ENCODE measurements around the gene CFAP119.

Gene CFAP119

GRCh38 chr16:30762991-30763725 lies 1.3 kb upstream of the CFAP119 start:
- DNase-seq (ENCODE audit: low read depth), result no peak

DNA sequence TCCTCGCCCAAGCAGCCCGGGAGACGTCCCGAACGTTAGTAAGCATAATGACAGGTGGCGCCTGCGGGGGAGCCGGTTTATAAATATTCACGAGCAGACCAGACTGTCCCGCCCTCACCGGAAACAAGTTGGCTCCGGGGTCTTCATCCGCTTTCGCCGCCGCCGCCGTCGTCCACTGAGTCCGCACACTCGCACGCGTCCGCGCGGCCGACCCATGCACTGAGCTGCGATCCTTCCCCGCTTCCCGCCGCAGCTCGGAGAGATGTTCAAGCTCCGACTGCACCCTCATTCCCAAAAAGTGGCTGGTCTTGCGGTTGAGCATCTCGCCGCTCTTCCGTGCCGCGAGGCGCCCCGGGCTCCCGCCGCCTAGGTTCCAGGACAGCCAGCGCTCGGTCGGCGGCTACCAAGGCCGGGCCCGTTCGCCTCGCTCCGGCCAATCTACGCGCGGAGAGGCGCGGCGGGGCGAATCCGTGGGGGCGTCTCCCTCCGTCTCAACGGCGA lies 385 bp downstream of the CFAP119 start:
- peak; percentile 69 for DNase-seq (ENCODE audit: low read depth)

DNA sequence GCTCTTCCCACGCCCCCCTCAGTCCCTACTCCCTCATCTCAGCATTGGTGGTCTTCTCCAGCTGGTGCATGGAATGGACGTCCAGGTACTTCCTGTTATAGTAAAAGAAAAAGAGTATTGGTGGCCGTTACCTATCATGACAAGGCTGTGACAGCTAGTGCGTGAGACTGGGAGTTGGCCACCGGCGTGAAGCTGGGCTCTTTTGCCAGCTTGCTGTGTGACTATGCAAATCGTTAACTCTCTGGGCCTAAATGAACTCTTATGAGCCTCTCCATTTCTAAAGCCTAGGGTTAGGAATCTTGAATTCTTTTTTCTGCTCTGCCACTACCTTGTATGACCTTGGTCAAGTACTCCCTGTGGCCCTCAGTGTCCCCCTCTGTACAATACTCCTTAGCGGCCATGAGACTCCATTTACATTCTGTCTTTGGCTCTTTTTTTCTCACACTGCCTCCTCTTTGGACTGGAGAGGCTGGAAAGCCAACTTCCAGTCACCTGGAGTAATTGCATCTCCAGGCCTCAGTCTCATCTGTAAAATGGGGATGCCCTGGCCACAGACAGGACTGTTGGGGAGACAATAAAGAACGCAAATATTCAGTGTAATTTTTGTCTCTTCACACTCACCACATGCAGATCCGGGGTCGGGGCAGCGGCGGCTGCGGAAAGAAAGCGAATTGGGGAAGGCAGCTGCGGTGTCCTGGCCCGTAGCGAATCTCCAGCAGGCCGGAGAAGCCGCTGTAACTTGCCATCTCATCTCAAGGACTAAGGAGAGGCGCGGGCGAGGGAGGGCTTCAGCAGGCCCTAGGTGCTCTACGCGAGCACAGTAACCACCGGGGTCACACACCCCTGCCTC lies 1.1 kb downstream of the CFAP119 start:
- no peak for DNase-seq (ENCODE audit: low read depth)

DNA sequence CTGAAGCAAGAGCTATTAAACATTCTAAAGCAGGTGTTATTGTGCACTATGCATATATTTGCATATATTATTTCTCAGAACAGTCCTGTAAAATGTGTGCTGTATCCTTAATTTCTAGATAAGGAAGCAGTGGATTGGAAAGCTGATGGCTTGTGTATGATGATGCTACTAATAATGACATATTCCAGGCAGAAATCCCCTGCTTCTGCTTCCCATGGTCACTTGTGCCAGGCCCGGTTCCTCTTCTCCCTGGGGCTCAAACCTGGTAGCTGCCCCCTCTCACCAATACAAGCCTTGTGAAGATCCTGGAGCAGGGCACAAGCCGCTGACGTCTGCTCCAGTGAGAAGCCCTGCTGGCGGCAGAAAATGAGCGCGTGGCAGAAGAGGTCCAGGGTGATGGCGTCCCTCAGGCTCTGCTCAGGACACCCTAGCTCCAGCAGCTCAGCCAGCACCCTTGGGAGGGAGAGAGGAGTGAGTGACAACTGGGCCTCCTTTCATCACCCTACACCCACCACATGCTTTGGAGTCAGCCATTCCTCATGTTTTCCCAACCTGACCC lies 1.8 kb downstream of the CFAP119 start:
- DNase-seq (ENCODE audit: low read depth), result no peak

GRCh38 chr16:30758988-30759491 lies 2.8 kb downstream of the CFAP119 start:
- no peak for DNase-seq (ENCODE audit: low read depth)

DNA sequence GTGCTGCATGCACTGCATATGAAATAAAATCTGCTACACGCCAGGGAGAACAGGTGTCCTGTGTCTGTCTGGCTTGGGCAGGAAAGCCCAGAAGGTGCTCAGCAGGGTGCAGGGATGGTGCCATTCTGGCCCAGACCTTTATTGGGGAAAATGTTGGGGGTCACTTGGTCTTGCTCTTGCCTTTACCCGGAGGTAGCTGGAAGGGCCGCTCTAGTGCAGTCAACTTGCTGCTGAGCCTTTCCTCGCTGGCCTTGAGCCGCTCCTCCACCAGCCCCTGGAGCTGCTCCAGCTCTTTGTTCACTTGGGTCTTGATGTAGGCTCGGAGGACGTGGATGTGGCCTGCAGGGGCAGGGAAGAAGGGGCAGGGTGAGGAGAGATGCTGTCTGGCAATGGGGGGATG lies 4.5 kb downstream of the CFAP119 start:
- no peak for DNase-seq (ENCODE audit: low read depth)

- no peak for DNase-seq (ENCODE audit: low read depth)
Observed at GRCh38 chr16:30756781-30757100, 5.1 kb downstream of the CFAP119 start.

DNA sequence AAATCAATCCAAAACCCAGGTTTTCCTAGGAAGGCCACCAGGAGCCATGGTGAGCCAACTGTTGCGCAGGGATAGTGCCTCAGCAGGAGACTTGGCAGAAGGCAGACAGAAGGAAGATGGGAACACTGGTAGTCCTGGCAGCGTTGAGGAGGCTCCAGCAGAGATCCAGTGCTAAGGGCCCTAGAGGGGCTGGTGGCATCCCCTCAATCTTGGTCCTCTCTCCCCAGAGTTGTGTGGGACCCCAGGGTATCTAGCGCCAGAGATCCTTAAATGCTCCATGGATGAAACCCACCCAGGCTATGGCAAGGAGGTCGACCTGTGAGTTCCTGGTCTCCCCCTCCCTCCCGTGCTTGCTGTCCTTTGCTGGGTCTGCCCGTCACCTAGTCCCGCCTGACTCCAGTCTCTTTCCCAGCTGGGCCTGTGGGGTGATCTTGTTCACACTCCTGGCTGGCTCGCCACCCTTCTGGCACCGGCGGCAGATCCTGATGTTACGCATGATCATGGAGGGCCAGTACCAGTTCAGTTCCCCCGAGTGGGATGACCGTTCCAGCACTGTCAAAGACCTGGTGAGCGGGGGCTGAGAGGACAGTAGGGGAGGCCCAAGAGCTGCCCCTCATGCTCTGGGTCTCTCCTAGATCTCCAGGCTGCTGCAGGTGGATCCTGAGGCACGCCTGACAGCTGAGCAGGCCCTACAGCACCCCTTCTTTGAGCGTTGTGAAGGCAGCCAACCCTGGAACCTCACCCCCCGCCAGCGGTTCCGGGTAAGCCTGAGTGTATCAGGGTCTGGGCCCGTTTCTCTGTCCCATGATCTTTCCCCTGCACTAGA lies 5.7 kb downstream of the CFAP119 start:
- no peak for DNase-seq (ENCODE audit: low read depth)

GRCh38 chr16:30753596-30753995 lies 8.3 kb downstream of the CFAP119 start:
- DNase-seq (ENCODE audit: low read depth), result no peak

- DNase-seq (ENCODE audit: low read depth), result no peak
Observed at GRCh38 chr16:30750876-30751465, 10.9 kb downstream of the CFAP119 start.

DNA sequence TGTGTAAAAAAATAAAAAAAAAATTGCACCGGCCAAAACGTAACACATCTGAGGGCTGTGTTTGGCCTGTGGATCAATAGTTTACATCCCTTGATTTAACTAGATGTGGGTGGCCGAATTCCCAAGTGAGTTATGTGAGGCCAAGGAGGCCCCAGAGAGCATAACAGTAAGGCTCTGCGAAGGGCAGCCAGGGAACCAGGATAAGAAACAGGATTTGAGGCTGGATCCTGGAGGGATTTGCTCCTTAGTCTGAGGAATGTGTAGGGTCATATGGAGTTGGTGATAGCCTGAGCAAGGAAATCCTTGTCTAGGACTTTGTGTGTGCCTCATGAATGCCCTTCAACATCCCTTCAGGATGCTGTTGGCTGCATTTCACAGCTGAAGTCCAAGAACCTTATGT lies 11.7 kb downstream of the CFAP119 start:
- no peak for DNase-seq (ENCODE audit: low read depth)

- peak; percentile 76 for DNase-seq (ENCODE audit: low read depth)
Observed at GRCh38 chr16:30748634-30749445, 13.0 kb downstream of the CFAP119 start.

- peak; percentile 99 for DNase-seq (ENCODE audit: low read depth)
Observed at GRCh38 chr16:30747799-30748633, 13.8 kb downstream of the CFAP119 start, which contains the start of gene PHKG2. Gene PHKG2, plus strand, starts transcription at chr16:30748425. Its CDS starts 396 bp downstream, at chr16:30748821.

- peak; percentile 75 for DNase-seq (ENCODE audit: low read depth)
Observed at GRCh38 chr16:30747331-30747730, 14.5 kb downstream of the CFAP119 start.

GRCh38 chr16:30746638-30747175 lies 15.2 kb downstream of the CFAP119 start:
- DNase-seq (ENCODE audit: low read depth), result no peak

DNA sequence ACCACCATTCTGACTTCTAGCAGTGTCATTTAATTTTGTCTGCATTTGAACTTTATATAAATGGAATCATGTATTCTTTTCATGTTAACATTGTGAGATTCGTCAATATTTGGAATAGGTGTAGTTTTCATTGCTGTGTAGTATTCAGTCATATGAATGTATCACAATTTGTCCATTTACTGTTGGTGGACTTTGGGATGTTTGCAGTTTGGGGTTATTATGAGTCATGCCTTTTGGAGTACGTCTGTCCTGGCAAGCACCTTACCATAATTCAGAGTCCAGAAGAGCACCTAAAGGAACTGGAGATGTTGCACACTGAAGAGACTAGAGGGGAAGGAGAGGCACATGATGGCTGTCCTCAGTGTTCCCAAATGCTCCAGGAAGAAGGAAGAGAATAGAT lies 16.8 kb downstream of the CFAP119 start:
- no peak for DNase-seq (ENCODE audit: low read depth)

GRCh38 chr16:30744183-30744582 lies 17.7 kb downstream of the CFAP119 start:
- no peak for DNase-seq (ENCODE audit: low read depth)

DNA sequence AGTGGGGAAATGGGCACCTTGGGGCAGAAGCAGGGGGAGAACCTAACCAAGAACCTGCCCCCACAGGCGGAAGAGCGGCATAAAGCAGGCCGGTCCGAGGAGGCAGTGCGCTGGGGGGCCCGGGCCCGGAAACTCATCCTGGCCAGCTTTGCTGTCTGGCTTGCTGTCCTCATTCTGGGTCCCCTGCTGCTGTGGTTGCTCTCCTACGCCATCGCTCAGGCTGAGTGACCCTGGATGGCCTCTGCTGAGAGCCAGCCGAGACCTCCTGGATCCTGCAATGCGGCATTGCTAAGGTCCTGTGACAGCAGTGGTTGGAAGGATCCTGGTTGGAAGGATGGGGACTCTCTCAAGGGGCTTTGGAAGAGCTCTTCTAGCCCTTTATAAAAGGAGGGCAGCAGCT lies 18.1 kb downstream of the CFAP119 start:
- no peak for DNase-seq (ENCODE audit: low read depth)

DNA sequence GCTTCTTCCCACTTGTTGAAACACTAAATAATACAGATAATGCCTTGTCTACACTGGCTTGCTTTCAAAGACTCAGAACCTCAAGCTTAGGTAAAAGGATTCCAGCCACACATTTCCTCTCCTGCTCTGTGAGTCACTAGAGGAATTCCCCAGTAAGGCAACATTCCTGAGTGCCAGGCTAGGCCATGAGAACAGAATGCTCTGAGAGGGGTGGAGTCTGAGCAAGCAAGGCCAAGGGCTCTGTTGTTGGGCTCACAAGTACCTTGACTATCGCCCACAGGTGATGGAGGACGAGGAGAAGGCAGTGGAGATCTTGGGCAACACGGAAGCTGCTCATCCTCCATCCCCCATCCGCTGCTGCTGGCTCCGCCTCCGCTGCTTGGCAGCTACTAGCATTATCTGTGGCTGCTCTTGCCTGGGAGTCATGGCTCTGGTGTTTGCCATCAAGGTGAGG lies 20.4 kb downstream of the CFAP119 start:
- peak; percentile 96 for DNase-seq (ENCODE audit: low read depth)
